CD4-positive, alpha-beta memory T cell (primary cell): ENCODE data around the gene ELF2. TPM values are rescaled to one million over a fixed set of nuclear protein-coding genes. Genes with fewer than 3 reads are reported as not detected.

Experiments used
- CTCF ChIA-PET: fragments of 350-600 bp; sonication (Branson Sonifier 250); formaldehyde crosslinking; loops from one replicate; lab custom pipeline; 2021; ENCODE audit warnings: inconsistent platforms; ENCODE audit not compliant: partially characterized antibody; lab: Charles Lee
- POLR2A ChIA-PET: fragments of 350-600 bp; sonication (Branson Sonifier 250); formaldehyde crosslinking; loops from one replicate; lab custom pipeline; 2021; ENCODE audit not compliant: partially characterized antibody; lab: Charles Lee
- DNase-seq, 5 donors: peaks; one replicate each; pipeline versions ENCODE4 v3.0.0 to v3.0.0-alpha.2; 2020 to 2022; ENCODE audit warnings: mixed read lengths in 1 of 5
- H3K27ac ChIP-seq: one replicate; pipeline ENCODE4 v1.7.0; 2013; ENCODE audit warnings: low read depth, low read length
- H3K27me3 ChIP-seq: 2 replicates; pipeline ENCODE4 v1.7.0; 2013; ENCODE audit warnings: mild to moderate bottlenecking, low read length, moderate library complexity; ENCODE audit not compliant: insufficient read depth
- H3K36me3 ChIP-seq: 2 replicates; pipeline ENCODE4 v1.7.0; 2013; ENCODE audit warnings: mild to moderate bottlenecking, low read length, moderate library complexity; ENCODE audit not compliant: insufficient read depth
- H3K4me1 ChIP-seq: 2 replicates; pipeline ENCODE4 v1.7.0; 2013; ENCODE audit warnings: mild to moderate bottlenecking, low read length, moderate library complexity; ENCODE audit not compliant: insufficient read depth
- H3K4me3 ChIP-seq, 2 donors: one replicate each; pipeline ENCODE4 v1.7.0; 2013; ENCODE audit warnings: low read length in 2 of 2, mild to moderate bottlenecking in 1 of 2
- H3K9me3 ChIP-seq, 2 donors: one replicate each; pipeline ENCODE4 v1.7.0; 2013; ENCODE audit warnings: low read length in 2 of 2, control low read depth in 1 of 2; ENCODE audit not compliant: control insufficient read depth in 1 of 2
- H3K27ac Mint-ChIP-seq, 7 donors: one replicate each; pipeline ENCODE4 v1.8.0; 2020 to 2021; ENCODE audit warnings: mixed read lengths in 7 of 7, mild to moderate bottlenecking in 6 of 7, inconsistent platforms in 3 of 7, moderate library complexity in 3 of 7
- H3K27me3 Mint-ChIP-seq, 2 donors: one replicate each; pipeline ENCODE4 v1.8.0; 2020 to 2021; ENCODE audit warnings: mixed read lengths in 2 of 2
- H3K36me3 Mint-ChIP-seq, 2 donors: one replicate each; pipeline ENCODE4 v1.8.0; 2020 to 2021; ENCODE audit warnings: mixed read lengths in 2 of 2, inconsistent platforms in 1 of 2, mild to moderate bottlenecking in 1 of 2
- H3K4me1 Mint-ChIP-seq, 4 donors: one replicate each; pipeline ENCODE4 v1.8.0; 2020 to 2021; ENCODE audit warnings: mixed read lengths in 4 of 4, mild to moderate bottlenecking in 1 of 4
- H3K4me3 Mint-ChIP-seq, 8 donors: one replicate each; pipeline ENCODE4 v1.8.0; 2020 to 2021; ENCODE audit warnings: mixed read lengths in 8 of 8, mild to moderate bottlenecking in 7 of 8, moderate library complexity in 6 of 8, inconsistent platforms in 3 of 8
- H3K9me3 Mint-ChIP-seq, 8 donors: one replicate each; pipeline ENCODE4 v1.8.0; 2020 to 2021; ENCODE audit warnings: mixed read lengths in 8 of 8, mild to moderate bottlenecking in 5 of 8, inconsistent platforms in 3 of 8, moderate library complexity in 1 of 8
- intact Hi-C: fragments of 100-400 bp; cut with micrococcal nuclease; formaldehyde crosslinking; loops from one replicate; pipeline ENCODE4 v1.15.1; 2023
- polyA plus RNA-seq, 2 donors: library from polyadenylated mRNA; unstranded; fragments of 300-500 nt; fragmentation: Illumina TruSeq; gene quantifications; one replicate each; pipeline ENCODE4 v1.2.3, GENCODE V29; 2021
- total RNA-seq, 2 experiments: library from RNA; stranded (reverse); gene quantifications; one replicate each; pipeline ENCODE4 v1.2.3, GENCODE V29; 2021

The ELF2 gene
- total and polyA plus RNA-seq, 4 experiments from 2014 or later = 27.4 to 81.4 (median 57.4) TPM

GRCh38 chr4:139112650-139113049 is 64.4 kb downstream of the ELF2 start:
- no peaks in the 10 kb centered on the region for H3K9me3 ChIP-seq
- no peaks in the 10 kb centered on the region for H3K27me3 Mint-ChIP-seq
- peaks cover 4 to 10% of the 10 kb centered on the region in 2 donors for H3K36me3 Mint-ChIP-seq
- no peak overlapping the region for H3K27ac ChIP-seq
- CTCF ChIA-PET = no interaction called here
- H3K27ac Mint-ChIP-seq = no peak overlapping the region
- H3K4me3 ChIP-seq = no peak overlapping the region
- no peaks in the 10 kb centered on the region for H3K36me3 ChIP-seq
- intact Hi-C loops = no loop called here
- no peaks in the 10 kb centered on the region for H3K9me3 Mint-ChIP-seq
- no peak overlapping the region for H3K4me3 Mint-ChIP-seq
- H3K27me3 ChIP-seq = no peaks in the 10 kb centered on the region
- POLR2A ChIA-PET = no interaction called here
- H3K4me1 ChIP-seq = no peaks in the 10 kb centered on the region
- DNase-seq = no peak
- no peaks in the 10 kb centered on the region for H3K4me1 Mint-ChIP-seq

- no peak overlapping the region for H3K4me3 Mint-ChIP-seq
- H3K9me3 ChIP-seq = no peaks in the 10 kb centered on the region
- H3K36me3 Mint-ChIP-seq = no peaks in the 10 kb centered on the region
- no peak overlapping the region for H3K27ac ChIP-seq
- intact Hi-C loops = no loop called here
- H3K36me3 ChIP-seq = no peaks in the 10 kb centered on the region
- POLR2A ChIA-PET = no interaction called here
- no peak overlapping the region for H3K4me3 ChIP-seq
- H3K4me1 Mint-ChIP-seq = no peaks in the 10 kb centered on the region
- CTCF ChIA-PET = interaction anchor here (1.1 to 2.3 kb wide), 4 partner anchors 8 to 78 kb away, joined by 3 to 16 read pairs (median 4); no protein-coding TSS in a partner anchor
- H3K4me1 ChIP-seq = no peaks in the 10 kb centered on the region
- no peak for DNase-seq
- no peaks in the 10 kb centered on the region for H3K9me3 Mint-ChIP-seq
- H3K27ac Mint-ChIP-seq = peak overlapping the region in 1 of 7 donors; percentile 31
- H3K27me3 Mint-ChIP-seq = no peaks in the 10 kb centered on the region
- H3K27me3 ChIP-seq = no peaks in the 10 kb centered on the region
Observed at GRCh38 chr4:139108567-139109128, 68.4 kb downstream of the ELF2 start.

- Histone ChIP-seq H3K9me3 (no peaks in the 10 kb centered on the region), H3K36me3 (no peaks in the 10 kb centered on the region), H3K4me1 (no peaks in the 10 kb centered on the region), H3K4me3 (no peak overlapping the region), H3K27ac (no peak overlapping the region), H3K27me3 (no peaks in the 10 kb centered on the region)
- Mint-ChIP-seq H3K27ac (peak overlapping the region in 1 of 7 donors; percentile 43), H3K4me3 (no peak overlapping the region), H3K4me1 (peaks cover 0 to 6% (median 3%) of the 10 kb centered on the region in 4 donors), H3K36me3 (no peaks in the 10 kb centered on the region), H3K9me3 (no peaks in the 10 kb centered on the region), H3K27me3 (no peaks in the 10 kb centered on the region)
- ChIA-PET POLR2A (interaction anchor here (1.5 kb wide), 1 partner anchor 196 kb away, joined by 6 read pairs; no protein-coding TSS in a partner anchor), CTCF (interaction anchor here (0.7 to 9.2 kb wide), 21 partner anchors 8 to 354 kb away, joined by 3 to 76 read pairs (median 5); partner anchors contain the start of gene NAA15)
- intact Hi-C loops = loop anchor here (1.0 to 10.0 kb wide), 8 partner anchors 17 to 555 kb away; partner anchors contain the start of gene ELF2
- DNase-seq = peak; percentile 70 to 78 (median 73)
Observed at GRCh38 chr4:139099366-139099982, 77.5 kb downstream of the ELF2 start.

- no peaks in the 10 kb centered on the region for H3K27me3 ChIP-seq
- Mint-ChIP-seq H3K4me1 (no peaks in the 10 kb centered on the region), H3K4me3 (no peak overlapping the region), H3K27me3 (no peaks in the 10 kb centered on the region), H3K27ac (peak overlapping the region in 1 of 7 donors; percentile 61), H3K9me3 (no peaks in the 10 kb centered on the region), H3K36me3 (no peaks in the 10 kb centered on the region)
- no peaks in the 10 kb centered on the region for H3K36me3 ChIP-seq
- DNase-seq = no peak
- H3K4me3 ChIP-seq = no peak overlapping the region
- intact Hi-C loops = loop anchor here (10.0 kb wide), 1 partner anchor 563 kb away; no protein-coding TSS in a partner anchor
- ChIA-PET POLR2A (no interaction called here), CTCF (interaction anchor here (0.6 kb wide), 1 partner anchor 962 kb away, joined by 3 read pairs; no protein-coding TSS in a partner anchor)
- H3K27ac ChIP-seq = no peak overlapping the region
- H3K4me1 ChIP-seq = no peaks in the 10 kb centered on the region
- H3K9me3 ChIP-seq = no peaks in the 10 kb centered on the region
Observed at GRCh38 chr4:139092271-139092670, 84.7 kb downstream of the ELF2 start.

- Histone ChIP-seq H3K9me3 (no peaks in the 10 kb centered on the region), H3K27ac (peak overlapping the region; percentile 96), H3K4me3 (no peak overlapping the region), H3K4me1 (peaks cover 29% of the 10 kb centered on the region), H3K36me3 (no peaks in the 10 kb centered on the region), H3K27me3 (no peaks in the 10 kb centered on the region)
- no peaks in the 10 kb centered on the region for H3K27me3 Mint-ChIP-seq
- peak overlapping the region; percentile 82 to 94 (median 91) for H3K27ac Mint-ChIP-seq
- H3K36me3 Mint-ChIP-seq = peaks cover 0 to 17% of the 10 kb centered on the region in 2 donors
- H3K4me1 Mint-ChIP-seq = peaks cover 21 to 43% (median 29%) of the 10 kb centered on the region in 4 donors
- ChIA-PET CTCF (interaction anchor here (1.2 to 3.9 kb wide), 5 partner anchors 11 to 210 kb away, joined by 4 to 29 read pairs (median 5); no protein-coding TSS in a partner anchor), POLR2A (interaction anchor here (1.0 to 5.2 kb wide), 9 partner anchors 11 to 368 kb away, joined by 4 to 50 read pairs (median 6); partner anchors contain the start of genes ELF2, NAA15, NDUFC1 and RAB33B)
- intact Hi-C loops = loop anchor here (1.0 kb wide), 1 partner anchor 55 kb away; no protein-coding TSS in a partner anchor
- peak in 4 of 5 donors; percentile 12 to 28 (median 14) for DNase-seq
- peaks cover 0 to 2% (median 0%) of the 10 kb centered on the region in 8 donors for H3K9me3 Mint-ChIP-seq
- H3K4me3 Mint-ChIP-seq = peak overlapping the region; percentile 55 to 100 (median 90)
Observed at GRCh38 chr4:139085141-139085540, 91.9 kb downstream of the ELF2 start.

- Mint-ChIP-seq H3K27me3 (no peaks in the 10 kb centered on the region), H3K36me3 (peaks cover 0 to 17% of the 10 kb centered on the region in 2 donors), H3K9me3 (peaks cover 0 to 2% (median 0%) of the 10 kb centered on the region in 8 donors), H3K4me1 (peaks cover 24 to 46% (median 32%) of the 10 kb centered on the region in 4 donors), H3K27ac (peak overlapping the region; percentile 82 to 94 (median 91)), H3K4me3 (peak overlapping the region; percentile 81 to 100 (median 90))
- POLR2A ChIA-PET = interaction anchor here (1.0 to 5.2 kb wide), 12 partner anchors 11 to 369 kb away, joined by 3 to 50 read pairs (median 6); partner anchors contain the start of genes ELF2, NAA15, NDUFC1 and RAB33B
- Histone ChIP-seq H3K27ac (peak overlapping the region; percentile 96), H3K27me3 (no peaks in the 10 kb centered on the region), H3K9me3 (no peaks in the 10 kb centered on the region), H3K36me3 (no peaks in the 10 kb centered on the region), H3K4me3 (peak overlapping the region; percentile 1 to 99), H3K4me1 (peaks cover 32% of the 10 kb centered on the region)
- no peak for DNase-seq
- intact Hi-C loops = loop anchor here (1.0 to 5.0 kb wide), 4 partner anchors 54 to 1068 kb away; partner anchors contain the start of genes MAML3 and NAA15
- CTCF ChIA-PET = interaction anchor here (3.5 to 3.9 kb wide), 2 partner anchors 16 to 54 kb away, joined by 9 to 29 read pairs; no protein-coding TSS in a partner anchor
Observed at GRCh38 chr4:139084804-139085093, 92.3 kb downstream of the ELF2 start.
